ENCODE results near the gene KBTBD6. TPM values are rescaled to one million over a fixed set of nuclear protein-coding genes. Genes with fewer than 3 reads are reported as not detected.

Gene KBTBD6
- total RNA-seq, 2 donors from 2014 or later: 8.5 to 10.2 TPM

DNA sequence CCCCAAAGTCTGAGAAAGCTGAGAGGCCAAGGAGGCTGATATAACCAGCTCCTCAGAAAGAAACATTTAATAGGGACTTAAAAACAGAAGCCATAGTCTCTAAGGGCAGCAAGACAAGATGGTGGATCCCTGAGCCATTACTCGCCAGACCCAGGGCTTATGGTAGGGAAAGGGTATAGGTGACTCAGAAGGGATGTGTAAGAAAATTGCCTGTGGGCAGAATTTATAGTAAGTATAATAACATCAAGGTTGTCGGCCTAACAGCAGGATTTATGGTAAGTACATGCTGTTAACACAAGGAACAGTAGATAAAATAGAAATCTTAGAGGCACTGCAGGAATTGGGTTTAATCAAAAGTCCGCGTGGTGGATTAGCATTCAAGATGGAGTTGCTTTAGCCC, 14.7 kb downstream of the KBTBD6 start:
- Mint-ChIP-seq H3K9me3 (no peaks in the 10 kb centered on the region), H3K36me3 (ENCODE audit: low read depth) (no peaks in the 10 kb centered on the region), H3K4me3 (no peak overlapping the region), H3K4me1 (no peaks in the 10 kb centered on the region), H3K27ac (no peak overlapping the region), H3K27me3 (ENCODE audit: insufficient read depth) (no peaks in the 10 kb centered on the region)
- Histone ChIP-seq H3K36me3 (ENCODE audit: control insufficient read depth, insufficient read depth, low read length) (no peaks in the 10 kb centered on the region), H3K9me3 (ENCODE audit: control insufficient read depth, low read length) (no peaks in the 10 kb centered on the region), H3K9ac (ENCODE audit: extremely low read depth, low read length, poor library complexity, severe bottlenecking) (no peak overlapping the region), H3K4me3 (ENCODE audit: low read length) (no peak overlapping the region), H3K27me3 (ENCODE audit: control insufficient read depth, insufficient read depth, low read length, poor library complexity, severe bottlenecking) (no peaks in the 10 kb centered on the region), H3K4me1 (ENCODE audit: control insufficient read depth, insufficient read depth, low read length) (no peaks in the 10 kb centered on the region), H3K27ac (ENCODE audit: low read depth, low read length) (no peak overlapping the region)
- WGBS, 2 experiments (ENCODE audit: insufficient coverage in 1 of 2, insufficient read length in 1 of 2): 92 to 94% methylated on average over 4 of the region's 4 CpGs
- TF ChIP-seq, protein P1, sequence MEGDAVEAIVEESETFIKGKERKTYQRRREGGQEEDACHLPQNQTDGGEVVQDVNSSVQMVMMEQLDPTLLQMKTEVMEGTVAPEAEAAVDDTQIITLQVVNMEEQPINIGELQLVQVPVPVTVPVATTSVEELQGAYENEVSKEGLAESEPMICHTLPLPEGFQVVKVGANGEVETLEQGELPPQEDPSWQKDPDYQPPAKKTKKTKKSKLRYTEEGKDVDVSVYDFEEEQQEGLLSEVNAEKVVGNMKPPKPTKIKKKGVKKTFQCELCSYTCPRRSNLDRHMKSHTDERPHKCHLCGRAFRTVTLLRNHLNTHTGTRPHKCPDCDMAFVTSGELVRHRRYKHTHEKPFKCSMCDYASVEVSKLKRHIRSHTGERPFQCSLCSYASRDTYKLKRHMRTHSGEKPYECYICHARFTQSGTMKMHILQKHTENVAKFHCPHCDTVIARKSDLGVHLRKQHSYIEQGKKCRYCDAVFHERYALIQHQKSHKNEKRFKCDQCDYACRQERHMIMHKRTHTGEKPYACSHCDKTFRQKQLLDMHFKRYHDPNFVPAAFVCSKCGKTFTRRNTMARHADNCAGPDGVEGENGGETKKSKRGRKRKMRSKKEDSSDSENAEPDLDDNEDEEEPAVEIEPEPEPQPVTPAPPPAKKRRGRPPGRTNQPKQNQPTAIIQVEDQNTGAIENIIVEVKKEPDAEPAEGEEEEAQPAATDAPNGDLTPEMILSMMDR (conservative IDR thresholded peaks at IDR 0.05): no peak
- no peak for DNase-seq

DNA sequence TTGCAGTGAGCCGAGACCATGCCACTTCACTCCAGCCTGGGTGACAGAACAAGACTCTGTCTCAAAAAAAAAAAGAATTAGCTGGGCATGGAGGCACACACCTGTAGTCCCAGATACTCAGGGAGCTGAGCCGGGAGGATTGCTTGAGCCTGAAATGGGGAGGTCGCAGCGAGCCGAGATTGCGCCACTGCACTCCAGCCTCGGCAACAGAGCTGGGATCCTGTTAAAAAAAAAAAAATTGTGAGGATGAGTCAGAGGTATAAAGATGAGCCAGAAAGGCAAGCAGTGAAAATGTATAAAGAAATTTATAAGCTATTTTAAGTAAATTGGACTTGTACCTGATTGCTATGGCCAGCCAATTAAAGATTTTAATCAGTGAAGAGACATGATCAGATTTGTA, 21.1 kb downstream of the KBTBD6 start:
- Mint-ChIP-seq H3K36me3 (ENCODE audit: low read depth) (no peaks in the 10 kb centered on the region), H3K4me3 (no peak overlapping the region), H3K27ac (no peak overlapping the region), H3K9me3 (no peaks in the 10 kb centered on the region), H3K4me1 (peaks cover 5% of the 10 kb centered on the region), H3K27me3 (ENCODE audit: insufficient read depth) (no peaks in the 10 kb centered on the region)
- Histone ChIP-seq H3K36me3 (ENCODE audit: control insufficient read depth, insufficient read depth, low read length) (no peaks in the 10 kb centered on the region), H3K4me3 (ENCODE audit: low read length) (no peak overlapping the region), H3K4me1 (ENCODE audit: control insufficient read depth, insufficient read depth, low read length) (no peaks in the 10 kb centered on the region), H3K27ac (ENCODE audit: low read depth, low read length) (no peak overlapping the region), H3K9me3 (ENCODE audit: control insufficient read depth, low read length) (no peaks in the 10 kb centered on the region), H3K9ac (ENCODE audit: extremely low read depth, low read length, poor library complexity, severe bottlenecking) (no peak overlapping the region), H3K27me3 (ENCODE audit: control insufficient read depth, insufficient read depth, low read length, poor library complexity, severe bottlenecking) (no peaks in the 10 kb centered on the region)
- TF ChIP-seq, protein P1 (conservative IDR thresholded peaks at IDR 0.05): no peak
- WGBS, 2 experiments (ENCODE audit: insufficient coverage in 1 of 2, insufficient read length in 1 of 2): 94 to 100% methylated on average over 7 of the region's 7 CpGs
- no peak for DNase-seq

DNA sequence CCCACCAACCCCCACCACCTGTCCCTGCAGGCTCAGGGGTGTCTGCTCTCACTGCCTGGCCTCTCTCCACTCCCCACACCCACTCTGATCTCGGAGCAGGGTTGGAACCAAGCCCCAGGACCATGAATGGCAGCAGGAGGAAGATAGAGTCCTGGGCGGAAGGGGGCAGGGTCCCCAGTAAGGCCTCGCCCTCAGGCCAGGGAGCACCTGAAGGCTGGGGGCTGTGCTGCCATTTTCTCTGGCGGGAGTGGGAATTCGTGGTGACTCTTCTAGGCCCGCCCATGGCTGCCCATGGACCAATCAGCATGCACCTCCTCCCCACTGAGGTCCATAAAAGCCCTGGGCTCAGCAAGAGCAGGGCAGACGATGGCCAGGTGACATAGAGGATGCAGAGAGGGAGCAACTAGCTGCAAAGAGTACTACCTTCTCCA, 25.0 kb downstream of the KBTBD6 start:
- Mint-ChIP-seq H3K27me3 (ENCODE audit: insufficient read depth) (no peaks in the 10 kb centered on the region), H3K9me3 (no peaks in the 10 kb centered on the region), H3K4me3 (peak overlapping the region; percentile 49), H3K4me1 (peaks cover 5% of the 10 kb centered on the region), H3K36me3 (ENCODE audit: low read depth) (no peaks in the 10 kb centered on the region), H3K27ac (peak overlapping the region; percentile 70)
- DNase-seq: peak; percentile 94
- Histone ChIP-seq H3K9ac (ENCODE audit: extremely low read depth, low read length, poor library complexity, severe bottlenecking) (no peak overlapping the region), H3K27ac (ENCODE audit: low read depth, low read length) (no peak overlapping the region), H3K9me3 (ENCODE audit: control insufficient read depth, low read length) (no peaks in the 10 kb centered on the region), H3K36me3 (ENCODE audit: control insufficient read depth, insufficient read depth, low read length) (no peaks in the 10 kb centered on the region), H3K27me3 (ENCODE audit: control insufficient read depth, insufficient read depth, low read length, poor library complexity, severe bottlenecking) (no peaks in the 10 kb centered on the region), H3K4me1 (ENCODE audit: control insufficient read depth, insufficient read depth, low read length) (no peaks in the 10 kb centered on the region), H3K4me3 (ENCODE audit: low read length) (no peak overlapping the region)
- 86 to 90% methylated on average over 2 to 7 of the region's 7 CpGs for WGBS, 2 experiments (ENCODE audit: insufficient coverage in 1 of 2, insufficient read length in 1 of 2)
- TF ChIP-seq, protein P1 (conservative IDR thresholded peaks at IDR 0.05): no peak

Measured in endodermal cell (in vitro differentiated cells).